ENCODE data around the gene UBE2I.

DNA sequence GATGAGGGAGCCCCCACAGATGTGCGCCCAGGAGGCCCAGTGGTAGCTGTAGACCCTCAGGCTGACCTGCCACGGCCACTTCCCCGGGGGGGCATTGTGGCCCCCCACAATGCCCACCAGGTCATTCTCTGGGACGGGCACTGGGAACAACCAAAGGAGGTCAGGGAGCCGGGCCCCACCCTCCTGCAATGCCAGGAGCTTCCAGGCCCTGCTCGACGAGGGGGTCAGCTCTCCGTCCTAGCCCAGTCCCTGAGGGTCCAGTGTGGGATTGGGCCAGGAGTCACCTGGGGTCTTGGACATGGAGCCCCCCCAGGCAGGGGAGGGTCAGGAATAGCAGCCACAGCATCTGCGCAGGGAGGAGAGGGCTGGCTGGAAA, 46.6 kb upstream of the UBE2I start:
- TF ChIP-seq GATA2 (IDR thresholded peaks at IDR 0.05; ENCODE audit: low read depth, low read length) (no peak), GATA3 (IDR thresholded peaks at IDR 0.05; ENCODE audit: low read depth, low read length) (no peak)

Measured in SH-SY5Y (cell line).